GM13976 (cell line): ENCODE measurements around the gene BLOC1S3.

ENCODE experiments used
- DNase-seq: peaks from one replicate; pipeline ENCODE4 v3.0.0; 2012; ENCODE audit warnings: low spot score
- CTCF ChIP-seq: IDR thresholded peaks from 2 replicates; pipeline ENCODE4 v1.5.1; 2012; ENCODE audit warnings: borderline replicate concordance, mild to moderate bottlenecking; ENCODE audit not compliant: insufficient read depth; ENCODE audit errors: extremely low read depth, missing control alignments, control extremely low read depth
- in situ Hi-C: fragments of 300-500 bp; cut with MboI; formaldehyde crosslinking; loops from one replicate; pipeline ENCODE4 v1.12.0; 2022; ENCODE audit warnings: low sequenced_read_pairs, mixed read lengths, inconsistent platforms; ENCODE audit not compliant: unreplicated experiment

BLOC1S3 gene

GRCh38 chr19:45156011-45156630 lies 22.5 kb upstream of the BLOC1S3 start:
- DNase-seq = no peak
- in situ Hi-C loops = no loop called here
- TF ChIP-seq CTCF = no peak

- no peak for TF ChIP-seq CTCF
- in situ Hi-C loops = no loop called here
Observed at GRCh38 chr19:45156751-45157150, 21.8 kb upstream of the BLOC1S3 start.

GRCh38 chr19:45158503-45159209 lies 19.9 kb upstream of the BLOC1S3 start:
- no peak for DNase-seq
- TF ChIP-seq CTCF = no peak
- in situ Hi-C loops = no loop called here

More at GRCh38 chr19:45156751-45157150, 21.8 kb upstream of the BLOC1S3 start:
- no peak for DNase-seq

- no peak for TF ChIP-seq CTCF
- DNase-seq = no peak
- in situ Hi-C loops = no loop called here
Observed at GRCh38 chr19:45159210-45159970, 19.2 kb upstream of the BLOC1S3 start.

- no peak for DNase-seq
- in situ Hi-C loops = no loop called here
- TF ChIP-seq CTCF = no peak
Observed at GRCh38 chr19:45159971-45160324, 18.6 kb upstream of the BLOC1S3 start.

GRCh38 chr19:45160870-45161737 lies 17.5 kb upstream of the BLOC1S3 start, which contains the start of gene NKPD1:
TSS of gene NKPD1 (minus strand) at chr19:45160982. CDS start at chr19:45160150, 832 bp downstream.
- TF ChIP-seq CTCF = no peak
- DNase-seq = no peak
- in situ Hi-C loops = no loop called here
